Lower leg skin (tissue), 3 donors: Measurements from ENCODE around the gene UTP3.

Experiments
- POLR2A ChIP-seq, 2 donors: fragments of 450-650 bp; IDR thresholded peaks; one replicate each; pipeline ENCODE4 v1.6.1; 2016 to 2017; ENCODE audit warnings: antibody characterized with exemption in 2 of 2, mild to moderate bottlenecking in 1 of 2, moderate library complexity in 1 of 2
- TF ChIP-seq, protein P1 (sequence below), 3 donors: fragments of 450-650 bp; IDR thresholded peaks; one replicate each; pipeline ENCODE4 v1.5.1; 2016; ENCODE audit warnings: antibody characterized with exemption in 3 of 3, mild to moderate bottlenecking in 3 of 3, moderate library complexity in 2 of 3

DNA sequence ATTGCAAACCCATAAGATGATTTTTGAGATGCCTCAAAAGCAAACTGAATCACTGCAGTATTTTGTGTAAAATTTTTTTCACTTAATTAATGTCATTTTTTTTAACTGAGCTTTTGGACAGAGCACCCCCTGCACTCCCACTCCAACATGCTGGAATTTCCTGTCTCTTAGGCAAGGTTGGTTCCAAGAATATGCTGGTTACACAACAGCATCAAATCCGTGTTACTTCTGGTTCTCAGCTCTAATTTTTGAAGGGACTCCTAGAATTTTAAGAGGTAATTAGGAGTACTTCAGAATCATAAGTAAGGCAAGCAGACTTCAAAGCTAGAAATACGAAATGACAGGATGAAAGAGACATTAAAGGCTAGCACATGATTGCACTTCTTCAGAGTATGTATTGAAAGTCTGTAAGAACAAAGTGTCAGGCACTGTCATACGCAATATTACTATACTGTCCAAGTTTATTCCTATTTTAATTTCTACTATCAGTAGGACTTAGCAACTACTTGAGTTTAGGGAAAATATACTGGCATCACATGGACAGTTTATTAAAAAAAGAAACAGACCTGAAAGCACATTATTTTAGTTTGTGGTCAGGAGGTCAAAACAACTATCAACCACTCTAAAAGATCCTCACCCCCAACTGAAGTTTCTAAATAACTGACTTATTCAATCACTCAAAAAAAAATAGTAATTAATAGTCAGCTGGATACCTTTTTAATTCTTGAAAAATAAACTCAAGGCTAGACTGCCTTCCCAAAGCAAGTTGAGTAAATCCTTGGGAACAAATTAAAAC lies 20.4 kb upstream of the UTP3 start:
- TF ChIP-seq, protein P1, sequence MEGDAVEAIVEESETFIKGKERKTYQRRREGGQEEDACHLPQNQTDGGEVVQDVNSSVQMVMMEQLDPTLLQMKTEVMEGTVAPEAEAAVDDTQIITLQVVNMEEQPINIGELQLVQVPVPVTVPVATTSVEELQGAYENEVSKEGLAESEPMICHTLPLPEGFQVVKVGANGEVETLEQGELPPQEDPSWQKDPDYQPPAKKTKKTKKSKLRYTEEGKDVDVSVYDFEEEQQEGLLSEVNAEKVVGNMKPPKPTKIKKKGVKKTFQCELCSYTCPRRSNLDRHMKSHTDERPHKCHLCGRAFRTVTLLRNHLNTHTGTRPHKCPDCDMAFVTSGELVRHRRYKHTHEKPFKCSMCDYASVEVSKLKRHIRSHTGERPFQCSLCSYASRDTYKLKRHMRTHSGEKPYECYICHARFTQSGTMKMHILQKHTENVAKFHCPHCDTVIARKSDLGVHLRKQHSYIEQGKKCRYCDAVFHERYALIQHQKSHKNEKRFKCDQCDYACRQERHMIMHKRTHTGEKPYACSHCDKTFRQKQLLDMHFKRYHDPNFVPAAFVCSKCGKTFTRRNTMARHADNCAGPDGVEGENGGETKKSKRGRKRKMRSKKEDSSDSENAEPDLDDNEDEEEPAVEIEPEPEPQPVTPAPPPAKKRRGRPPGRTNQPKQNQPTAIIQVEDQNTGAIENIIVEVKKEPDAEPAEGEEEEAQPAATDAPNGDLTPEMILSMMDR (IDR thresholded peaks at IDR 0.05) = no peak
- TF ChIP-seq POLR2A (IDR thresholded peaks at IDR 0.05) = no peak
